ENCODE results near the gene MRPL17.

GRCh38 chr11:6650104-6650503 lies 33.0 kb downstream of the MRPL17 start:
- TF ChIP-seq POLR2AphosphoS5 (IDR thresholded peaks at IDR 0.05) (no peak), MXI1 (conservative IDR thresholded peaks at IDR 0.05; ENCODE audit: poor library complexity, severe bottlenecking) (no peak), CTCF (IDR thresholded peaks at IDR 0.05; ENCODE audit: poor library complexity, severe bottlenecking) (no peak), REST (IDR thresholded peaks at IDR 0.05; ENCODE audit: borderline replicate concordance) (no peak), TAF1 (IDR thresholded peaks at IDR 0.05; ENCODE audit: low read depth) (no peak), EZH2 (IDR thresholded peaks at IDR 0.05; ENCODE audit: borderline replicate concordance, insufficient read depth, low read length, poor library complexity, severe bottlenecking) (no peak)
